HG03095 (cell line): ENCODE results near the gene TRPM8.
"Not testable (repeated sequence)": the region's sequence is repeated elsewhere in the genome, so short reads cannot be mapped to it uniquely, and the experiment has no call there.

Experiments
- ATAC-seq: cut with Tn5 transposase; IDR thresholded peaks from one replicate; pipeline ENCODE4 v1.9.1; 2021; ENCODE audit warnings: moderate library complexity; ENCODE audit not compliant: unreplicated experiment

The TRPM8 gene

DNA sequence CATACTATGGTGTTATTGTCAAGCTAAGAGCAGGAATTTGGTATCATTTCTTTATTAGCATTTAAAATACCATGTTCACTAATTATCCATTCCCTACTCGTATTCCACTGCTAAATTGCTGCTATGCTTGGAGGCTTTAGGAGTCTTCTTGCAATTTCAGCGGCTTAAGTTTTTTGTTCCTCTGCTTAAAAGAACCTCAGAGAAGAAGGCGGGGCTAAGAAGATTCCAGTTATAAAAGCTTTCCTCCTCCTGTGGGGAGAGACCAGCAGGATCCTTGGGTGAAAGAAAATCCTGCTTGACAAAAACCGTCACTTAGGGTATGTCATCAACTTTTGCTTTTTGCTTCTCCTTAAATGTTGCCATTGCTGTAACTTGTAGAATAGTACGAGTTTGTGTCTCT is at the start of gene TRPM8:
Gene TRPM8 (plus strand): TSS at position 258 of the 400 bp plus-strand sequence. CDS start 9,165 bp downstream, outside the sequence.
- ATAC-seq = no peak

DNA sequence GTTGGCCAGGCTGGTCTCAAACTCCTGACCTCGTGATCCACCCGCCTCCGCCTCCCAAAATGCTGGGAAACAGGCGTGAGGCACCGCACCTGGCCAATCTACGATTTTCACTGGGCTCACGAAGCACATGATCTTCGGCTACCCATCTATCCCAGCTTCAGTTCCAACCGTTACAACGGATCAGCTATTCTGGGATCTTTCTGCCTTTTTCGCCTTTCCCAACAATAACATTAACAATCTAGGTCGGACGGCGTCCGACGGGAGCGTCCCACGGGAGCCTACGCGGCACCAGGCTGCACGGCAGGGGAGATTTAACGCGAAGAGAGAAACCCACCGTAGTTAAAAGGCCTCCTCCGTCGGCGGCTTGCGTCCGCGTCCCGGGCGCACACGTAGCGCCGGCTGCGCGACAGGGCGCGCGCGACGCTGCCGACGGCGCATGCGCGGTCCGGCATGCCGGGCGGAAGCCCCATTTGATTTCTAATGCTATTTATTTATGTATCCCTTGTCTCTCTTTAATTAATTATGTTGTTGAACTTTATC is 49.1 kb upstream of the TRPM8 start, which contains the start of gene MSL3B:
Gene MSL3B (minus strand): TSS at position 394 of the 540 bp plus-strand sequence.
- no peak for ATAC-seq

DNA sequence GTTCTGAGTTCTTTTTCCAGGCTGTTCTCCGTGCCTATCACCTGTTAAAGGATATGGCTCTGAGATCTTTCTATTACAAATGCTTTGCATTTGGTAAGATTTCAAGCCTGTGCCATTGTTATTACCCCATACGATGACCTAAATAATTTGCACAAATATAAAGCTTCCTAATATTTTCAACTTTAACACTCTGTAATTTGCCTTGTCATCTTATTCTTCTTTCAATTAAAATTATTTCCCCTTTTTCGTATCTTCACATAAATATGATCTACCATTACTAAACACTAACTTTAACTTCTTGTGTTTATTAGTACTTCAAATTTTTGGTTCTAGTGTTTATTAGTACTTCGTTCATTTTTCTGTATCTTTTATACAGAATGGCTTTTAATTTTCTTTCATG is 45.7 kb upstream of the TRPM8 start:
- ATAC-seq = no peak

DNA sequence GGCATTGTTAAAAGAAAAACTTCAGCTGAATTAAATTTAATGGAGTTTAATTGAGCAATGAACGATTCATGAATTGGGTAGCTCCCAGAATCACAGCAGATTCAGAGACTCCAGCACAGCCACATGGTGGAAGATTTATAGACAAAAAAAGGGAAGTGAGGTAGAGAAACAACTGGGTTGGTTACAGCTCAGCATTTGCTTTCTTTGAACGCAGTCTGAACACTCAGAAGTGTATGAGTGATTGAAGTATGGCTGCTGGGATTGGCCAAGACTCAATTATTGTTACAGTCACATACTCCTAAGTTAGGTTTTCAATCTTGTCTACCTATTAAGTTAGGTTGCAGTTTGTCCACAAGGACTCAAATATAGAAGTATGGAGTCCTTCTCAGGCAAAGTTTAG is 45.0 kb upstream of the TRPM8 start:
- ATAC-seq = not testable (repeated sequence)

DNA sequence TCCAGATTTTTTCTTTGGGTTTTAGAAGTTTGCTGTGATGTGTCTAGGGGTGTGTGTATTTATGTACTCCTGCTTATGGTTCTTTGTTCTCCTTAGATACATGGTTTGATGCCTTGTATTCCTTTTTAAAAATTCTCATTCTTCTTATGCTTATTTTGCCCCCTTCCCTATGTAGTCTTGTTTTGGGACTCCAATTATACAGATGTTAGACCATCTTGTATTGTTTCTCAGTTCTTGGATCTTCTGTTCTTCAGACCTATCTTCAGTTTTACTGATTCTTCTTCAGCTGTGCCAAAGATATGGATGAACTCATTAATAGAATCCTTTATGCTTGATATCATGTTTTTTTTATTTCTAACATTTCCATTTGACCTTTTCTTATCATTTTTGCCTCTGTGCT is 34.8 kb upstream of the TRPM8 start:
- ATAC-seq = no peak

DNA sequence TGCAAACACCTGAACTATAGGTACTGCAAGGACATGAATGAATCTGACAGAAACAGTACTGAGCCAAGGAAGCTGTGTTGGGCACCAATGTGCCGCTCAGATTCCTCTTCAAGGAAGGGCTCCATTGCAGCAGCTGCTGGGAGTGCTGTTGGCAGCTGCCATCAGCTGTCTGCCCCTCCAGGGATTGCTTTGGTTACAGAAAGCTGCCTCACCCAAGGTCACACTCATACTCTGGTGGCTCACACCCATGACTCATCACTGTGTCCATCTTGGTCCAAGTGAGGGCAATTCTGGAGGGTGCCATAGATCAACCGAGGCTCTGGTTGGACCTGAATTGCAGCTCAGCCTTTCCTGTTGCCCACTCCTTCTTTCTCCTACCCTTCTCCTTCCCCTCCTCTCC is 24.4 kb upstream of the TRPM8 start:
- ATAC-seq = no peak

DNA sequence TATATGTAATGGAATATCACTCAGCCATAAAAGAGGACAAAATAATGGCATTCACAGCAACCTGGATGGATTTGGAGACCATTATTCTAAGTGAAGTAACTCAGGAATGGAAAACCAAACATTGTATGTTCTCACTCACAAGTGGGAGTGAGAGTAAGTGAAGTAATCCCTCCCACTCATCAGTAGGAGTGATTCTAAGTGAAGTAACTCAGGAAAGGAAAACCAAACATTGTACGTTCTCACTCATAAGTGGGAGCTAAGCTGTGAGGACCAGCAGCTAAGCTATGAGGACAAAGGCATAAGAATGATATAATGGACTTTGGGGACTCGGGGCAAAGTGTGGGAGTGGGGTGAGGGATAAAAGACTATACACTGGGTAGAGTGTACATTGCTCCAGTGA is 20.9 kb upstream of the TRPM8 start:
- ATAC-seq = not testable (repeated sequence)

DNA sequence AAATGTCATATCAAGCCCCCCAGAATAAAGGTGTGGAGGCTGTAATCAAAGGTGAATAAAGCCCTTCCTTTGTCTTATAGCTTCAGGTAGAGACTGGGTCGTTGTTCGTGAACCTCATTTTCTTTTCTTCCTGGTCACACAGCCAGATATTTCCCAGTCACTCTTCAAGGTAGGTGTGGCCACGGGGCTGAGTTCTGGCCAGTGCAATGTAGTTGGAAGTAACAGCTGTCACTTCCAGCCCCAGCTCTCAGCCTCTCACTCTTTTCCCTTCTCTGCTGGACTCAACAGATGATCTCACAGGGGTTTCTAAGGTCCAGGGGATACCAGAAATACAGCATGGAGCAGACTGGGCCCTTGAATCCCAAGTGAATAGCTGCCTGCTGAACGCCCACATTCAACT is 15.8 kb upstream of the TRPM8 start:
- no peak for ATAC-seq

DNA sequence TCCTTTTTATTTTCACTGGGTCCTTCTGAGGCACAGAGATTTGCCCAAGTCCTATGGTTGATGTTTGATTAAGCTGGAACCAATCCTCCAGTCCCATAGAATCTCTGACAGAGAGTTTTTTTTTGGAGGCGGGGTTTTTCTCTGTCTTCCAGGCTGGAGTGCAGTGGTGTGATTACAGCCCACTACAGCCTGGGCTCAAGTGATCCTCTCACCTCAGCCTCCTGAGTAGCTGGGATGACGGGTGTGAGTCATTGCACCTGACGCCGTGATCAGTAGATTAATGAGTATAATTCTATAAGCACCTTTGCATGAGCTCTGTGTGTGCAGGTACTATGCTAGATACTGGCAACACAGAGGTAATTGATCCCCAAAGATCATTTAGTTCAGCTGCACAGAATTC is 15.3 kb upstream of the TRPM8 start:
- no peak for ATAC-seq

DNA sequence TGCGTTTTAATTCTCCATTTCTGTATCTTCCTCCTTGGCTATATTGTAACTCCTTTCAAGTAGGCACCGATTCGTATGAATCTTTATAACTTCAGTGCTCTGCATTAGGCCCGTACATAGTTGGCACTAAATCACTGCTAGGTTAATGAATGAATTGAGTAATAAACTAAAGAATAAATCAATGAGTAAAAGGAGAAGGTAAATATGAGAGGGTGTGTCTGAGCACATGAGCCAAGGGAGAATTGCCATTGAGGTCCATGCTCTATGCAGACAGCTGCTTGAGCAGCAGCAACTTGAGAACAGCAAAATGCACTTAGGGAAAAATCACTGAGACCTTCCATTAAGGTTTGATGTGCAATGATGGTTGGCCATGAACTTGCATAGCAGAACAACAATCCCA is 11.2 kb upstream of the TRPM8 start:
- ATAC-seq = no peak

DNA sequence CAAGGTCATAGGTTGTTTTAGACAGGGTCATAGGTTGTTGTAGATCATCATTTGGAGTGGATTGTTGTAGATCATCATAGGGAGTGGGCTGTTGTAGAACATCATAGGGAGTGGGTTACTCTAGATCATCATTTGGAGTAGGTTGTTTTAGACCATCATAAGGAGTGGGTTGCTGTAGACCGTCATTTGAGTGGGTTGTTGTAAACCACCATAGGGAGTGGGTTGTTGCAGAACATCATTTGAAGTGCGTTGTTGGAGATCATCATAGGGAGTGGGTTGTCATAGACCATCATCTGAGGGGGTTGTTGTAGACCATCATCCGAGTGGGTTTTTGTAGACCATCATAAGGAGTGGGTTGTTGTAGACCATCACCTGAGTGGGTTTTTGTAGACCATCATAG is 9.5 kb upstream of the TRPM8 start:
- ATAC-seq = no peak

DNA sequence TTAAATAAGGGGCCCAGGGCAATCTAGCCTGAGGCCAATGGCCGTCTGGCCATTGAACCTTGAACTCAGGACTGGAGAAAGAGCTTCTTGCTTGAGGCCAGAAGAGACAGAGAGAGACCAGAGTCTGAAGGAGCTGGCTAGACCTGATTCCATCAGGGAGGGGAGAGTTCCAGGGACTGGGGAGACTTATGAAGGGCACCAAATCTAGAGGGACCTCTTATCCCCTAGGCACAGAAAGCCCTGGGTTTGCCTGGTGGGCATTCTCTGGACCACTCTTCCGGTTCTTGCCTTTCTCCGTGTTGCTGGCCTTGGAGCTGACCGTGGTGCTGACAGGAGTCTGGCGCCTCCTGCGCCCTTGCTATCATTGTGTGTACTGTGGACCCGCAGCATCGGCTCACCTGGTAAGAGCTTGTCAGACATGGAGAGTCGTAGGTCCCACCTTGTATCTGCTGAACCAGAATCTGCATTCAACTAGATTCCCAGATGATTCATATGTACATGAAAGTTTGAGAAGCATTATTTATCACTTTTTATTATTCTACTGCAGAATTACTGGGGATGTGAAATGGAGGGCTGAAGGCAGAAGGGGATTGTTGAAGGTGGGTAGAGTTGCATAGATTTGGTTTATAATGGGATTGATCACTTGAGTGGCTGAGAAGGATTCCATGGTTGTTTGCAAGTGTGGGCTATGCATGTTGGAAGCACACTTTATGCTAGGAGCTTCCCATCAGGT is 4.3 kb upstream of the TRPM8 start:
- ATAC-seq = no peak

DNA sequence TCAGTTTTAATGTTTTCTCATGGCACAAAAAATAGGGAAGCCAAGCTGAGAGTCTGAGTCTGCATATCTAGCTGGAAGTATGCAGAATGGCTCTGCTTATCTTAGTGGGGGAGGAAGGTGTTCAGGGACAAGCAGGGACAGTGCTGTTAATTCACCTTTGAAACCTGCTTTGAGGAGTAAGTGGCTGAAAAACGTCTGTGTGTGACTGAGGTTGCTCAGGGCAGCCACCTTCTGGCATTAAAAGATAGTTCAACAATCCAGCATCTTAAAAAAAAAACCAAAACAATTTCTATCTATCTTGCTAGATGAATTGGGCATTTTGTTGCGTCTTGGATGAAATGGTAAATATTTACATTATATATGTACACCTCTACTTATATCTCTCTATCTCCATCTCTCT is 2.0 kb upstream of the TRPM8 start:
- no peak for ATAC-seq

DNA sequence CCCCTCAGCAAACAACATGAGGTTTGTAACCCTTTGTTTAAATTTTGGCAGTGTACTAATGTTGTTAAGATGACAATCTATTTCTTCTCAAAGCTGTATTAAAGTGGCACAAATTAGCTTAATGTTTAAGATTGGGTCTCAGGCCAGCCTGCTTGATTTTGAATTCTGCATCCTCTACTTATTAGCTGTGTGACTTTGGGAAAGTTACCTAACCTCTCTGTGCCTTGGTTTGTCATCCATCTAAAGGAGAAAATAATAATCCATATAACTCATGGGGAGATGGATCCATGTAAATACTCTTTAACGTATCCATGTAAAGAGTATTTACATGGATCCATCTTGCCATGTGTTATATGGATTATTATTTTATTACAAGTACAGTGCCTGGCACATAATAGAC is 2.1 kb downstream of the TRPM8 start:
- no peak for ATAC-seq

DNA sequence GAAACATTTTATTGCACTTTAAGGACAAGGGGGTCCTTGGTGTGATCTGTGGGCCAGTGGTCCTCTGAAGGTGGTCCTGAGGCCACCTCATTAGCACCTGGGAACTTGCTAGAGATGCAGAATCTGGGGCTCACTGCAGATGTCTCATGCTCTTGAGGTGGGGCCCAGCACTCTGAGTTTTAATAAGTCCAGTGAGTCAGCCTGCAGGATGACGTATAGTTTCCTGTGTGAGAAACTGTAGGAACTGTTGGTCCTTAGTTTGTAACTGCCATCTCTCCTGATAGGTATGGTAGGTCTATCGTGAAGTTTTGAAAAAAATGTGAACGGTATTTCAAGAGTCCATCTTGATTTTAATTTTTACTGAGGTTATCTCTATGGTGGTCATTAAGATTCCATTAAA is 2.8 kb downstream of the TRPM8 start:
- ATAC-seq = no peak

DNA sequence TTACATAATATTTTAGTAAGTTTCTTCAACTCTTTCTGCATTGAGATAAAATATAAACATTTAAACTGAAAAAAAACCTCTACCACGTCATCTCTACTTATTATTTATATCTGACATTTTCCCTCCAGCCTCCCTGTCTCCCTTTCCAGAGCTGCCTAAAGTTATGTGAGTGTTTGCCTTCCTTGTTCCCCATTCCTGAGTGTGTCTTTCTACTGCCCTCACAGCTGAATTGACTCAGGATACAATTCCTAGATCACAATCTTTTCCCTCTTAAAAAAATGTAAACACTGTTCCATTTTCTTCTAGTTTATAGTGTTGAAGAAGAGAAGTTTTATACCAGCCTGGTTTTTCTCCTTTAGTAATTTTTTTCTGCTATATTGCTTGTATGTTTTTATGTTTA is 5.3 kb downstream of the TRPM8 start:
- ATAC-seq = no peak

DNA sequence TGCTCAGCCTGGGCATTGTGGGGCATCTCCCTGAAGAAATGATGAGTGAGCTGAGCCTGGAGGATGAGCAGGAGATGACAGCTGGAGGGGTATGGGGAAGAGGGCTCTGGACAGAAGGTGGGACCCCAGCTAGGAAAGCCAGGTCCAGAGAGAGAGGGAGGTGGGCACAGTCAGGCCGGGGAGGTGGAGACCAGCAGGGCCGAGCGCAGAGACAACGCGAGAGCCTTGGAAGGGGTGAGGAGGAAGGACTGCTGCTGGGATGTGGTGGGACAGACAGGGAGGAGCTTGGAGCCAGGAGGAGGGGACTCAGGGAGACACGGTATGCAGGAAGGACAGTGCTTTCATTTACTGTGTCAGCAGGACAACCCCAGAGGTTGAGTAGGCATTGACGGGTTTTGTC is 8.2 kb downstream of the TRPM8 start:
- no peak for ATAC-seq

DNA sequence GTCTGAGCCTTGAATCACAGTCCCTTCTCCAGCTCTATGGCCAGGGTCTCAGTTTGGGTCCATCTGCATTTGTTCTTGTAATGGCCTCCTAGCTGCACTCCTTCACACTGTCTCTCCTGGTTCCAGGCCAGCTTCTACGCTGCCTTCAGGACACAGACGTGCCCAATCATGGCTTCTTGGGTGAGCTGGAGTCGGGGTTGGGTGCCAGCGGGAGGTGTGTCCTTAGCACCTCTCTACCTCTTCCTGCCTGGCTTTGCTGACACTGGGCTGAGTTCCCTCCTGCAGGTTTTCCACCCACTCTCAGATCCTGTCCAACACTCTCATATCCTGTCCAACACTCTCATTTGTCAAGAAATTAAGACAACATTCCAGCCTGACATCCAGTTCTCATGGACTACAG is 9.6 kb downstream of the TRPM8 start:
- ATAC-seq = no peak

DNA sequence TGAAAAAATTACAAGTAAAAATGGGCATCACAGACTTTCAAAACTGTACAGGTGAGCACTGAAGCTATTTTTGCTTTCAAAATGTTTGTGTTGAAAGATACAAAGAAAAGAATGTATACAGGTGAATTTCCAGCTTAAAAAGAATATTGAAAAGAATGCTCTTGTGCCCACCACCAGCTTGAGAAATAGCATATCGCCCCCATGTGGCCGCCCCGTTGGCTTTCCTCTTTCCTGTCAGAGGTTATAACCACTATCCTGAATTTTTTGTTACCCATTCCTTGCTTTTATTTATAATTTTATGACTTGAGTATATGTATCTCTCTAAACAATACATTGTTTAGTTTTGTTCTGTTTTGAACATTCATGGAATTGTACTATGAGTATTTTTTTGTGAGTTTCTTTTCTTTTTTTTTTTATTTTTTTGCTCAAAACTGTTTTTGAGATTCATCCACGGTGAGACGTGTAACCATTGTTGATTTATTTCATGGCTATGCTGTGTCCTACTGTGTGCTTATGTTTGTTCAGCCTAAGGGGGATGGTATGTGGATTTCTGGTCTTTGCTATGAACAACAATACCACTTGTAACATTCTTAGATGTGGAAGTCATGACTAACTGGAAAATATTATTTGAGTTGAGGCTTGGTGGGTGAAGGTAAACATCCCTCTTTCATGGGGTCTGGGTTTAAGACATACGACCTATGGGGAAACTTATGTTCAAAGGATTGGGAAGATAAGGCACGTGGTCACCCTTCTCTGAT is 11.6 kb downstream of the TRPM8 start:
- no peak for ATAC-seq

DNA sequence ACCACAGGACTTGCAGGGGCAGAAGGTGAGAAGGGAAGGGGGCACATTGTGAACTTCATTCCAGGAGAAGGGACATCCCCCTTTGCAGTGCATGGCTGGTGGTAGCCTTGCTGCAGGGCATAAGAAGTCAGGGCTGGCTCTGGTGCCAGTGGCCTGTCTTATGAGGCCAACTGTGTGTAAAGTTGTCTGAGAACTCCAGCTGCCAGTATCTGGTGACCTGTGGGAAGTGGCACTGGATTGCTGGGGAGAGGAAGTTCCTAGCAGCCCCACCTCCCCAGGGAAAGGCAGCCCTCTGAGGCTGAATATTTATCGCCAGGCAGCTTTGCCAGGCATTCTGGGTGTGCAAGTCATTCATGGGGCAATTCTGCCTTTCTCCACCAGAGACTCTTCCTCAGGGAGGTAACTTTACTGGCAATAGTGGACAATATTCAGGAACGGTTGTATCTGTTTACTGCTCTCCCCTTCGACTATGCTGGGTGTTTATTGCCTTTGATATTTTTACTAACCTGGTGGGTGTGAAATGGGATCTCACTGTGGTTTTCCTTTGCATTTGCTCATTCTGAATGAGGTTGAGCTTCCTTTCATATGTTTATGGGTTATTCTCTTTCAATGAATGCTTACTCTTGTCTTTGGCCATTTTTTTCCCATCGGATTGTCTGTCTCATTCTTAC is 12.3 kb downstream of the TRPM8 start:
- ATAC-seq = no peak

DNA sequence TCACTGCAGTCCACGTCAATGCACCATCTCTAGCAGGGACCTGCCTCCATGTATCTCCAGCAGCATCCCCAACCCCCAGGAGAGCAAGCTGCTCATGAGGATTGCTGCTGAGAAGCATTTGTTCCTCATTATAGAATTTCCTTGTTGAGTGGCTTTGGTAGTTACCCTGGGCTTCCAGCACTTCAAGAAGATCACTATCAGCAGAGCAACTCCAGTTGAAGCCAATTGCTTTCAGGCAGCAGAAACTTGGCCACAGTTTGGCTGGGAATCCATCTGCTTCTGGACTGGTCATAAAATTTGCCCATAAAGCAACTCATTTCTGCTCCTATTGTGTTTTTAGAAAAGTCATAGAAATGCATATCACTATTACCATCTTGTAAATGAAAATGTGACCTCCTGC is 17.4 kb downstream of the TRPM8 start:
- no peak for ATAC-seq

DNA sequence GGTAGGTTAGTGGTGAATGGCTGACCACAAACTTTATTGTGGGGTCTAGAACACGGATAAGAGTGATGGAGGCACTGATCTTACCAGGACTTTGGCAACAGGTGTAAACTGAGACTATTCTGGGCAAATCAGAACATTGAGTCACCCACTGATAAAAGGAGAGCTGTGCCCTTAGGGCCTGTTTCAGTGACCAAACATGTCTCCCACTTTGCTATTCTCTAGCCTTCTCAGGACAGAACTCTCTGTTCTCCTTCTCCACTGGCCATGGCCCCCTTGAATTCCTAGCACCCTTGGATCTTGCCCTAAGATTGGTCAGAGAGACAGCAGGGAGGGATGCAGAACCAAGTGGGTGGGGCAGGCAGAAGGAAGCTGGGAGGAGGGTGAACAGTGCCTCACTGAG is 18.3 kb downstream of the TRPM8 start:
- no peak for ATAC-seq
